HG02642 (cell line): ENCODE results near the gene LRP1.

Experiments used
- ATAC-seq: cut with Tn5 transposase; IDR thresholded peaks from one replicate; pipeline ENCODE4 v1.9.1; 2021; ENCODE audit warnings: mild to moderate bottlenecking; ENCODE audit not compliant: unreplicated experiment, poor library complexity

The LRP1 gene

GRCh38 chr12:57093415-57094207 lies 34.7 kb upstream of the LRP1 start:
- ATAC-seq: peak; percentile 24

GRCh38 chr12:57094208-57095160 lies 33.8 kb upstream of the LRP1 start:
- ATAC-seq: no peak

GRCh38 chr12:57095440-57095839 lies 32.8 kb upstream of the LRP1 start:
- no peak for ATAC-seq

GRCh38 chr12:57096099-57096572 lies 32.1 kb upstream of the LRP1 start:
- ATAC-seq: no peak

DNA sequence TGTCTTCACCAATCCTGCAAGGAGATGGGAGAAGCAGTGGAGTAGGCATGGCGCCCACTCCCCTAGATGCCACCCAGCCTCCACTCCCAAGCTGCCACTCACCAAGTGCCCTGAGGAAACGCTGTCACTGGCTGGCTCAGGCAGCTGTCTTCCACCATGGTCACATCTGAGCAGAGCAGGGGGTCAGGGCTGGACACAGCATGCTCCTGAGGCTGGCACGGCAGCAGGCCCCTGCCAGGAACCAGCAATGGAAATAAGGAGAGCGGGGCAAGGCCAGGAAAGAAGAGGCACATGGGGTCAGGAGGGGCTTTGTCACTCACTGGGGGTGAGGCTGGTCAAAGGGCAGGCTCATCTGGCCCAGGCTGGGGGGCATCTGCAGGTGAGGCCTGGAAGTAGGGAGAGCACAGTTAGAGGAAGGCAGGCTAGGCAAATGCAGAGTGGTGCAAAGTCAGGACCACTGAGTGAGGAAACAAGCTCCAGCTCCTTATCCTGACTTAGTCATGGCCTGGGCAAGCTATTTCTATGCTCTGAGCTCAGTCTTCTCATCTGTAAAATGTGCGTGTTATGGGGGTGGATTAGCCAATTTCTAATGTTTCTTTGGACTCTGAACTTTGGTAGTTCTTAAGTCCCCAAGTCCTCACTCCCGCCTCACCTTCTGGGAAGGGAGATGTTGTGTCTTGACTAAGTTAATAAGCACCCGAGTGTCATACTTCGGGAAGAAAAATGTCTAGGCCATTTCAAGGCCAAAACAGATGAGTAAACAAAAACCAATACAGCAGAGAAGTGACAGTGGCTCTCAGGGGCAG lies 31.3 kb upstream of the LRP1 start:
- no peak for ATAC-seq

GRCh38 chr12:57097554-57097835 lies 30.8 kb upstream of the LRP1 start:
- no peak for ATAC-seq

DNA sequence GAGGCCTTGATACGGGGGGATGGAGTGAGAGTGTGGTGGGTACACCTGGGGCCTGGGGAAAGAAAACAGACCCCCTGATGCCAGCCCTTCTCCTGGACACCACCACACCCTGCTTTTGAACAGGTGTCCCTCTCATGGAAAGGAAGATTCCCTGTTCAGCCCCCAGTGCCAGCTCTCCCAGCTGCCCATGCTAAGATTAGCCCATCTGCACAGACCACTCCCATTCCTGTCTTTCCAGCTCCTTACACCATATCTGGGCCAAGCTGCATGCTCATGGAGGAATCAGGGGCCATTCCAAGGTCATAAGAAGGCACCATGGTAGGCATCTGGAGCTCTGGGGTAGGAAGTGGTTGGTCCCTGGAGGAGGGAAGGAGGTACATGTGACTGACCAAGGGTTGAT lies 29.7 kb upstream of the LRP1 start:
- ATAC-seq: no peak

DNA sequence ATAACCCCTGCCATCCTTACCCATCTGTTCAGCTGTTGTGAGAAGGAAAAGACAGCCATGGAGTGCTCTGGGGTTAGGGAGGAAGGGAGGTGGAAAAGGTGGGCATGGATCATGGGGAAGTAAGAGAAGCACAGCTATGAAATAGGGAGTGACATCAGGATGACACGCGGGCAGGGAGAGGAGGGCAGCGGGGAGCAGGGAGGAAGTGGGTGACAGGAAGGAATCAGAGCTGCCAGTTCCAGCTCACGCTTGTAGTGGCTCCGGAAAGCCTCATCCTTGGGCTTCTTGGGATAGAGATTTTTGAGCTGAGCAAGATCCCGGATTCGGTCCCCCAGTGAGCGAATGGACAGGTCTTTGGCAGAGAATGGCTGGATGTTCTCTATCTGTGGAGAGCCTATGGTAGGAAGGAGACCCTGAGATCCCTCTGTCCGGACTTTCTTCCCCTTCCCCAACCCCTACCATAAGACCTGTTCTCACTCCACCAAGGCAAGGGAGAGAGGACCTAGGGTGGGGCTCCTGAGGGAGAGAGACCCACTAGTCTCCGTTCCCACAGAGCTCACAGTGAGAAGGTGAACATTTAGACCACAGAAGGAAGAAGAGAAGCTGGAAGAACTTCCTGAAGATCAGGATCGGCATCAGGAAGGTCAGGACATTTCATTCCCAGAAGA lies 29.1 kb upstream of the LRP1 start:
- ATAC-seq: no peak

DNA sequence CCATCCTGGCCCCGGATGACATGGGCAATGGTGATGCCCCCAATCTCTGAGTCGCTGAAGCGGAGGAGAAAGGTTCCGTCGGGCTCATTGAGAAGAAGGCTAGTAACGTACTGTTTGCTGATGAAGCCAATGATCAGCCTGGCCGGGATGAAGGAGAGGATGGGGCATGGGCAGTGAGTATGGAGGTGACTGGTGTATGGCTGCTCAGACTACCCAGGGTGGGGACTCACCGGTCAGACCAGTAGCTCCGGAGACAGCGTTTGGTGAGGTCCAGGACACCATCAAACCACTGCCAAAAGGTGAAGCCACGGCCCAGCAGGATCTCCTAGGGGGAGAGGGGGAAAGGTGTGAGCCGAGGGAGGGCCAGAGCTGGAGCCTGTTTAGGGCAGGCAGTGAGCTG lies 28.5 kb upstream of the LRP1 start:
- ATAC-seq: no peak

DNA sequence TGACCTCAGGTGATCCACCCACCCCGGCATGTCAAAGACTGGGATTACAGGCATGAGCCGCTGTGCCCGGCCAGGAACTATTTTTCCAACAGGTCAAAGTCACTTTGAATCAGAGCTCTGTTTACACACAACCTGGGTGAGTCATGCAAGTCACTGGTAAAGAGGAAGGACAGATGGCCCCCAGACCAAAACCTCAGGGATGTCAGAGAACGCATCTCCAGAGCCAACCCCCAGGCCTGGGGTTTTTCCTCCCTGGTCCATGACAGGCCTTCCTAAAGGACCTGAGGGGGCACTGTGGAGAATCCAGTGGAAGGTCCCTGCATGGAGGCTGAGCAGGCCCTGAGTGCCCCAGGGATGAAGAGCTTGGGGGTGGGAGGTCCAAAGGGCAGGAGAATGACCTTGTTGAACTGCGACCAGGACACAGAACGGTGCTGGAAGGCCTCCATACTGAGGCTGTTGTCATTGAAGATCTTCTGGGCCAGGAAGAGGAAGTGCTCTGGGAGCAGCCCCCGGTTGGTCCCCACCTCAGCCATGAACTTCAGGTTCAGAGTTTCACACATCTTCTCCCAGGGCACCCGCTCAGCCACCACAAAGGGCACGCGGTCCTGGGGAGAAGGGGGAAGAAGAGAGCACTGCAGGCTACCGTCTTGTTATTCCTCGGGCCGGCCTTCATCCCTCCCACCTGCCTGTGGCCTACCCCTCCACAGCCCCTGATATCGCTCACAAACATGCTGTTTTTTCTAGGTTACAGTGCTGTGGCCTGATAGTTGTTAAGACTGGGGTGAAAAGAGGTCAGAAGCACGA lies 26.2 kb upstream of the LRP1 start:
- ATAC-seq: no peak

GRCh38 chr12:57103856-57104255 lies 24.4 kb upstream of the LRP1 start:
- ATAC-seq: no peak

DNA sequence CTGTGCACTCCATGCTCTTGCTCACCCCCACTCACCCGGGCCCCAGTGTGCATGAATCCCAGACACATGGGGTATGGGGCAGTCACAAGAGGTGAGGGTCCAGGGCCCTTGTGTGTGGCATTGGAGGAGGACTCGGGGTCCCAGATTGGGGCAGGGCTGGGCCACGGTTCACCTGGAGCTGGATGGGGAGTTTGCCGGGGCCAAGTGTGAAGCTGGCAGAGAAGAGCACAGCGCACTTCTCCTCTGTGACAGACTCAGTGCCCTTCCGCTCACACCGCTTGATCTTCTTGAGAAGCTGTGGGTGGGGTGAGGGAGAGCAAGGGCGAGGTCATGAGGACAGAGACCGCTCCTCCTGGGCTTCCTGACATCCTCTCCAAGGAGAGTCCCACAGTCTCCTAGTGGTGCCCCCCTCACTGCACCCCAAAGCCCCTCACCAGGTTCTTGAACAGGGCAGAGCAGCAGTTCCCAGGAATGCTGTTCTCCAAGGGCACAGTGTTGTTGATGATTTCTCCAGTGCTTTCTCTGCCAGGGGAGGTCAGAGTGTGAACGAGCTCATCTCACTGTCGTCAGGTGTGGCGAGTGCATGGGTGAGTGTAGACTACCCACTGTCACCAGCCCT lies 23.9 kb upstream of the LRP1 start:
- ATAC-seq: no peak

- ATAC-seq: no peak
Observed at GRCh38 chr12:57105011-57105753, 23.1 kb upstream of the LRP1 start.

DNA sequence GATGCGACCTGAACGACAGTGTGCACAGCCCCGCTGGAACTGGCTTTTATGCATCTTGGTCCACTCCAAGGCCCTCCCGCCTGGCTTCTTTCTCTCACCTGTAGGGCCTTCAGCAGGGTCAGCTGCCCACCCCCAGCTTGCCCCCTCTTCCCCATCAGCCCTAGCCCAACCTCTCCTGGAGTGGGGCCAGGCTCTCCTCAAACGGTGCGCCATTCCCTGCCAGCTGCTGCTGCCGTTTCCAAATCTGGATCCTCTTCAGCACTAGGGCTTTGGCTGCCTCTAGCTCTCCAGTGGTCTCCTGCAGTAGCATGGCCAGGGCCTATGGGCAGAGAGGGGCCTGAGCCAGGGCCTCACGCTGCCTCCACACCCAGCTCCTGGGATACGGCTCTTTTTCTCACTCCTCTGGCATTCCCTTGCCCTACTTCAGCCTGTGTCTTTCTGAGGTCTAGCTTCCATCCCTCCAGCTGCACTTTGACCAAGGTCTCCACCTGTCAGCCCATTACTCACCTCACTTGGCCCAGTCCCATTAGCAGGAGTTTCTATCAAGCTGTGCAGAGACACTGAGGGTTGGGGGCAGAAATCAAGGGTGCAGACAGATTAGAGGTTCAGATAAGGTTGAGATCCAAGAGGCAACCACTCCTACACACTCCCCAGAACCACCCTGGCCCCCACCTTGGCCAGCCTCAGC lies 22.1 kb upstream of the LRP1 start:
- no peak for ATAC-seq

DNA sequence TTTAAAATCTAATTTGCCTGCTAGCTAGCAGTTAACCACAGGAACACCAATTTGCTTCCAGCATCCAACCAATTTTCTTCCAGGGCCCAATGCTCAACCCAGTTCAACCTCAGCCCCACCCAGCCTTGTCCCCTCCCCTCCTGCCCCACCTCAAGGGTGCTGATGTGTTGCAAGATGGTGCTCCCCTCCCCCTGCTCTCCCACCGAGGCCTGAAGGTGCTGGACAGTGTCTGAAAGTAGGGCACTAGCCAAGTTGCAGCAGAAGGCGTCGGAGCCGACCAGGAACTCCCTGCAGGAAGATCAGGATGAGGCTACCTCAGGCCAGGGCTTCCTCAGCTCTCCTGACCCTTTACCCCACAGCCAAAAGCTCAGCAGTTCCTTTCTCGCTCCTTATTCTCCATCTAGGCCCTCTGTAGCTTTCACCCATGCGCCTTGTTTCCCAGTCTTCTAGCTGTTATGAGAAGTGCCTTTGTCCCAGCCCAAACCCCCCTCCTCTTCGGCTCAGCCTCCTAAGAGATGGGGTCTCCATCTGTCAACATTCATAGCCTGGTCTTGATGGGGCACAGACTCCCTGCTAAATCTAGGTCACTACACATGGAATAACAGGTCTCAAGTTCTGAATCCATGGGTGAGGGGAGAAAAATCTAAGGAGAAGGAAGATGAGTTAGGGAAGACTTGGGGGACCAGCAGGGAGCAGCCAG lies 20.7 kb upstream of the LRP1 start:
- no peak for ATAC-seq

DNA sequence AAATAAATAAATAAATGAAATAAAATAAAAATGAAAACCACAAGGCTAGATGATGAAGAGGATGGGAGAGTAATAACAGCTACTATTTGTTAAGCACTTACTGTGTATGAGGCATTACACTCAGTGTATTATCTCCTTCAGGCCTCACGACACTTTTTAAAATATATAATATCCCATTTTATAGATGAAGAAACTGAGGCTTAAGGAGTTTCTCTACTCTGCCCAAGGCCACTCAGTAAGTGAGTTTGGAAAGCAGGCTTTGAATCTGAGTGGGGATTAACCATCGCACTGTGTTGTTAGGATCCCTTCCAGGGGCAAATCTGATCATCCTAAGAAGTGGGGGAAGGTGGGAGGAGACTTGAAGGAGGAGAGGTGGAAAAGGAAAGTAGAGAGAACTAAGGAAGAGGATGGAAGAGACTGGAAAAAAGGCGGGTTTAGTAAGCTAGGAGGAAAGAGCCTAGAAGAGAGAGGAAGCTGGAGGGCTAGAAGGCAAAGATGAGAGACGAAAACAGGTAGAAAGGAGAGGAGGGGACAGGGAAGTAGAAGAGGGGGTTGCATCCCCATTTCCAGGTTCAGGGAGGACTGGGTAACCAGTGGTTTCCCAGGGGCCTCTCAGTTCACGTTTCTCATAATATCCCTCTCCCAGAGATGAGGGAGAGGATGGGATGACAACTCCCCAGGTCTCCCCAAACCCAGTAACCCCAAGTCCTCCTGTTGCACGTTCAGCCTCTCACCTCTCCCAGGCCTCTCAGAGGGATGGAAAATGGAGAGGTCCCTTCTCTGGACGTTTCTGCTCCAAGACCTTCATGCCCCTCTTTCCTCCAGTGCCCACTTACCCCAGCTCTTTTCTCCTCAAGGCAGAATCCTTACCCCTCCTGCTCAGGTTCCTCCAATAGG lies 18.8 kb upstream of the LRP1 start:
- no peak for ATAC-seq
